IMR-90 (cell line): ENCODE measurements around the gene PGM2. TPM values are rescaled to one million over a fixed set of nuclear protein-coding genes. Genes with fewer than 3 reads are reported as not detected.

ENCODE experiments used
- ATAC-seq: fragments of 200-7000 bp; cut with Tn5 transposase; 2 replicates; pipeline ENCODE4 v1.9.1; 2020; ENCODE audit warnings: low read depth, mild to moderate bottlenecking, moderate library complexity
- BruUV-seq: library from RNA; stranded (reverse); fragments of 400-500 nt; replicated peaks from 2 replicates; lab custom pipeline; 2021; lab: Mats Ljungman, UMichigan
- CTCF ChIA-PET: fragments of 300-600 bp; formaldehyde crosslinking; extraction: SDS; loops from one replicate; lab custom pipeline; 2021; ENCODE audit warnings: antibody characterized with exemption; lab: Yijun Ruan, JAX
- POLR2A ChIA-PET: fragments of 300-600 bp; sonication (Branson Sonifier 250); formaldehyde crosslinking; loops from one replicate; lab custom pipeline; 2022; ENCODE audit warnings: antibody characterized with exemption; ENCODE audit not compliant: unreplicated experiment; lab: Charles Lee
- DNase-seq: peaks from one replicate; pipeline ENCODE4 v3.0.0; 2013
- H2AFZ ChIP-seq: replicated peaks from 2 replicates; pipeline ENCODE3; 2013; ENCODE audit warnings: low read length, mild to moderate bottlenecking; ENCODE audit not compliant: poor library complexity
- H2AK5ac ChIP-seq: 2 replicates; pipeline ENCODE4 v1.6.1; 2013; ENCODE audit warnings: low read depth, low read length, inconsistent platforms
- H2AK9ac ChIP-seq: replicated peaks from 2 replicates; pipeline ENCODE3; 2013; ENCODE audit warnings: mild to moderate bottlenecking, low read depth, low read length, moderate library complexity; ENCODE audit not compliant: poor library complexity
- H2BK120ac ChIP-seq: 2 replicates; pipeline ENCODE4 v1.6.1; 2013; ENCODE audit warnings: low read depth, low read length, inconsistent platforms
- H2BK15ac ChIP-seq: 3 replicates; pipeline ENCODE4 v1.6.1; 2013; ENCODE audit warnings: low read depth, low read length, inconsistent platforms
- H2BK20ac ChIP-seq: 2 replicates; pipeline ENCODE4 v1.6.1; 2013; ENCODE audit warnings: low read depth, mild to moderate bottlenecking, inconsistent platforms, low read length, moderate library complexity
- H2BK5ac ChIP-seq: 2 replicates; pipeline ENCODE4 v1.6.1; 2013; ENCODE audit warnings: mild to moderate bottlenecking, low read depth, low read length, inconsistent platforms; ENCODE audit not compliant: poor library complexity, severe bottlenecking
- H3K14ac ChIP-seq: replicated peaks from 2 replicates; pipeline ENCODE4 v1.6.1; 2013; ENCODE audit warnings: low read depth, low read length, inconsistent platforms
- H3K18ac ChIP-seq: 2 replicates; pipeline ENCODE4 v1.6.1; 2013; ENCODE audit warnings: low read depth, low read length, control low read depth
- H3K23ac ChIP-seq: 2 replicates; pipeline ENCODE4 v1.6.1; 2013; ENCODE audit warnings: low read depth, low read length, inconsistent platforms
- H3K27ac ChIP-seq: 2 replicates; pipeline ENCODE4 v1.5.1; 2013; ENCODE audit warnings: mild to moderate bottlenecking, control low read depth, low read length; ENCODE audit not compliant: insufficient read depth
- H3K27me3 ChIP-seq: 2 replicates; pipeline ENCODE4 v1.6.1; 2013; ENCODE audit warnings: low read length; ENCODE audit not compliant: control insufficient read depth, insufficient read depth
- H3K36me3 ChIP-seq: 2 replicates; pipeline ENCODE4 v1.6.1; 2013; ENCODE audit warnings: low read length, mixed read lengths; ENCODE audit not compliant: control insufficient read depth, insufficient read depth
- H3K4ac ChIP-seq: 2 replicates; pipeline ENCODE4 v1.6.1; 2013; ENCODE audit warnings: low read depth, low read length, inconsistent platforms
- H3K4me1 ChIP-seq: 2 replicates; pipeline ENCODE4 v1.6.1; 2013; ENCODE audit warnings: low read length, mixed read lengths; ENCODE audit not compliant: control insufficient read depth, insufficient read depth
- H3K4me2 ChIP-seq: 2 replicates; pipeline ENCODE4 v1.6.1; 2013; ENCODE audit warnings: low read depth, mild to moderate bottlenecking, control low read depth, low read length, moderate library complexity
- H3K4me3 ChIP-seq: 2 replicates; pipeline ENCODE4 v1.5.1; 2013; ENCODE audit warnings: low read depth, mild to moderate bottlenecking, control low read depth, low read length, moderate library complexity; ENCODE audit not compliant: insufficient read depth
- H3K56ac ChIP-seq: 2 replicates; pipeline ENCODE4 v1.6.1; 2013; ENCODE audit warnings: low read length, inconsistent platforms; ENCODE audit not compliant: insufficient read depth; ENCODE audit errors: extremely low read depth
- H3K79me1 ChIP-seq, 2 experiments: 2 replicates each; pipeline ENCODE4 v1.6.1; 2013; ENCODE audit warnings: low read length in 2 of 2, inconsistent platforms in 1 of 2, low read depth in 1 of 2
- H3K9ac ChIP-seq: 2 replicates; pipeline ENCODE4 v1.6.1; 2013; ENCODE audit warnings: low read depth, low read length, control low read depth
- H3K9me1 ChIP-seq: 2 replicates; pipeline ENCODE4 v1.6.1; 2013; ENCODE audit warnings: low read length, inconsistent platforms; ENCODE audit not compliant: insufficient read depth
- H3K9me3 ChIP-seq: 2 replicates; pipeline ENCODE4 v1.6.1; 2013; ENCODE audit warnings: low read length; ENCODE audit not compliant: control insufficient read depth, insufficient read depth
- H4K20me1 ChIP-seq: 2 replicates; pipeline ENCODE4 v1.6.1; 2013; ENCODE audit warnings: low read length, inconsistent platforms; ENCODE audit not compliant: insufficient read depth
- H4K5ac ChIP-seq: 2 replicates; pipeline ENCODE4 v1.6.1; 2013; ENCODE audit warnings: mild to moderate bottlenecking, low read depth, low read length, control low read depth
- H4K8ac ChIP-seq, 2 experiments: 2 replicates each; pipeline ENCODE4 v1.6.1; 2013; ENCODE audit warnings: low read depth in 2 of 2, low read length in 2 of 2, control low read depth in 1 of 2, inconsistent platforms in 1 of 2
- H4K91ac ChIP-seq: 2 replicates; pipeline ENCODE4 v1.6.1; 2013; ENCODE audit warnings: low read depth, low read length, inconsistent platforms; ENCODE audit not compliant: insufficient read depth
- MAFK ChIP-seq: IDR thresholded peaks from 2 replicates; pipeline ENCODE4 v1.6.1; 2012; ENCODE audit warnings: low read depth, low read length, improper control_type of control experiment
- NFE2L2 ChIP-seq: fragments of 150-350 bp; IDR thresholded peaks from 2 replicates; pipeline ENCODE4 v1.6.1; 2016; ENCODE audit warnings: low read depth, mild to moderate bottlenecking, low read length
- RAD21 ChIP-seq: IDR thresholded peaks from 2 replicates; pipeline ENCODE4 v1.6.1; 2012; ENCODE audit warnings: low read length, improper control_type of control experiment
- WGBS, 2 experiments: methylation state at CpG; one replicate each; pipeline versions ENCODE4 v1.1.5 to v1.1.7; 2013; ENCODE audit warnings: missing lambda C conversion rate in 2 of 2; ENCODE audit not compliant: insufficient read length in 1 of 2; ENCODE audit errors: extremely low coverage in 2 of 2; 5-methylcytosine and 5-hydroxymethylcytosine counted together
- dilution Hi-C: fragments of 300-500 bp; cut with HindIII; formaldehyde crosslinking; loops from one replicate; pipeline ENCODE4 v1.14.3; 2018; ENCODE audit warnings: low sequenced_read_pairs; ENCODE audit not compliant: unreplicated experiment
- in situ Hi-C: fragments of 300-500 bp; cut with MboI; formaldehyde crosslinking; loops from 3 replicates; pipeline ENCODE4 v1.14.3; 2019; ENCODE audit warnings: low sequenced_read_pairs, inconsistent platforms, mixed read lengths
- intact Hi-C: fragments of 100-400 bp; cut with micrococcal nuclease; formaldehyde crosslinking; loops from 2 replicates; pipeline ENCODE4 v1.10.0; 2022
- polyA plus RNA-seq, 3 experiments: library from polyadenylated mRNA; depleted of rRNA; stranded (reverse); fragments of >200 nt; gene quantifications; 2 replicates each; pipeline ENCODE4 v1.2.3, GENCODE V29; 2012; ENCODE audit warnings: low replicate concordance in 1 of 3
- total RNA-seq: library from RNA; depleted of rRNA; stranded (reverse); fragments of >200 nt; gene quantifications from 2 replicates; pipeline ENCODE4 v1.2.3, GENCODE V29; 2012
- TF ChIP-seq, protein P1 (sequence below): fragments of 150-350 bp; IDR thresholded peaks from 2 replicates; pipeline ENCODE4 v1.6.1; 2016; ENCODE audit warnings: low read depth, mild to moderate bottlenecking, low read length, moderate library complexity, borderline replicate concordance

The PGM2 gene
- total and polyA plus RNA-seq, 2 of the 4 experiments (the other 2 are of a cell fraction), result 18.7 to 26.2 TPM

DNA sequence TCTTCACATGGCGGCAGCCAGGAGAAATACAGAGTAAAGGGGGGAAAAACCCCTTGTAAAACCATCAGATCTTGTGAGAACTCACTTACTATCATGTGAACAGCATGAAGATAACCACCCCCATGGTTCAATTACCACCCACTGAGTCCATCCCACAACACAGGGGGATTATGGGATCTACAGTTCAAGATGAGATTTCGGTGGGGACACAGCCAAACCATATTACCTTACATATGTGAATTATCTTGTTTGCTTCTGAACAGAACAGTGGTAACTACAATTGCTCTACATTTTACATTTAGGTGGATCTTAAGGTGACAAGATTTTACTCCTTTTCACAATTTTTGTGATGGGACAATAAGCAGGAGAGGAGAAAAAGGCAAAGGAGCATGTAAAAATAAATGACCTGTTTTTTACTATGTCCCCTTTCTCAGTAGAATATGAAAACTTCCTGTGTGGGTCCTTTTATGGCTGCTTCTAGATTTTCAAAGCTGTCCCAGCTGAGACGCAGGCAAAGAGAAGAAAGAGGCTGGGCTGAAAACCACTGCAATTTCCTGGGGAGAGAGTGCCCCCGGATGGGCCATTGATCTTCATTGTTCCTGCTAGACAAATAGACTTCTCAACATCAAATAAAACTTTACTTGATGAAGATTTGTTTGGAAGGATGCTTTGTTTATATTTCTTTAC is 45.9 kb upstream of the PGM2 start:
- no peaks in the 10 kb centered on the region for H3K79me1 ChIP-seq
- H3K23ac ChIP-seq, result no peak overlapping the region
- no peak overlapping the region for H4K91ac ChIP-seq
- TF ChIP-seq RAD21 (peak; percentile 28; the same call in 1 of the 2 replicates), NFE2L2 (no peak), MAFK (no peak)
- TF ChIP-seq, protein P1, sequence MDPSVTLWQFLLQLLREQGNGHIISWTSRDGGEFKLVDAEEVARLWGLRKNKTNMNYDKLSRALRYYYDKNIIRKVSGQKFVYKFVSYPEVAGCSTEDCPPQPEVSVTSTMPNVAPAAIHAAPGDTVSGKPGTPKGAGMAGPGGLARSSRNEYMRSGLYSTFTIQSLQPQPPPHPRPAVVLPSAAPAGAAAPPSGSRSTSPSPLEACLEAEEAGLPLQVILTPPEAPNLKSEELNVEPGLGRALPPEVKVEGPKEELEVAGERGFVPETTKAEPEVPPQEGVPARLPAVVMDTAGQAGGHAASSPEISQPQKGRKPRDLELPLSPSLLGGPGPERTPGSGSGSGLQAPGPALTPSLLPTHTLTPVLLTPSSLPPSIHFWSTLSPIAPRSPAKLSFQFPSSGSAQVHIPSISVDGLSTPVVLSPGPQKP, result no peak
- no peak overlapping the region for H3K4me2 ChIP-seq
- H3K27me3 ChIP-seq, result peaks cover 22% of the 10 kb centered on the region
- H3K56ac ChIP-seq, result no peak overlapping the region
- H2BK20ac ChIP-seq, result no peak overlapping the region
- no peak overlapping the region for H3K4ac ChIP-seq
- no peaks in the 10 kb centered on the region for H3K9me3 ChIP-seq
- H3K18ac ChIP-seq, result no peak overlapping the region
- H2BK5ac ChIP-seq, result no peak overlapping the region
- no peak overlapping the region for H2AFZ ChIP-seq
- H2BK120ac ChIP-seq, result no peak overlapping the region
- no TSS peak for BruUV-seq
- in situ Hi-C loops (no loop called here), dilution Hi-C loops (no loop called here), intact Hi-C loops (no loop called here)
- no peak overlapping the region for H2AK9ac ChIP-seq
- H3K27ac ChIP-seq, result no peak overlapping the region
- no peak overlapping the region for H4K5ac ChIP-seq
- no peaks in the 10 kb centered on the region for H3K4me1 ChIP-seq
- WGBS, 2 experiments, result no CpG with 5 or more reads among the region's 4 CpGs
- no peaks in the 10 kb centered on the region for H3K9me1 ChIP-seq
- no peak overlapping the region for H3K4me3 ChIP-seq
- POLR2A ChIA-PET, result no interaction called here
- no peaks in the 10 kb centered on the region for H3K36me3 ChIP-seq
- DNase-seq (no peak), ATAC-seq (no peak)
- no peaks in the 10 kb centered on the region for H4K20me1 ChIP-seq
- H3K9ac ChIP-seq, result no peak overlapping the region
- no peak overlapping the region for H4K8ac ChIP-seq
- H3K14ac ChIP-seq, result no peak overlapping the region
- H2BK15ac ChIP-seq, result no peak overlapping the region
- no peak overlapping the region for H2AK5ac ChIP-seq
- CTCF ChIA-PET, result interaction anchor here (0.6 kb wide), 1 partner anchor 177 kb away, joined by 3 read pairs; no protein-coding TSS in a partner anchor
